Astrocyte of the spinal cord (primary cell): ENCODE measurements around the gene MT1M.
A peak's percentile ranks its signal among the peaks of the same experiment; 100 is the strongest.

Experiments
- DNase-seq: peaks from one replicate; pipeline ENCODE4 v3.0.0; 2011; ENCODE audit warnings: low read depth, low spot score
- H3K4me3 ChIP-seq: 2 replicates; pipeline ENCODE4 v1.5.1; 2011; ENCODE audit warnings: low read depth, mild to moderate bottlenecking, low read length, moderate library complexity
- in situ Hi-C: cut with HindIII; loops from 2 replicates; pipeline ENCODE4 v1.10.0; 2017; ENCODE audit warnings: low sequenced_read_pairs
- TF ChIP-seq, protein P1 (sequence below): IDR thresholded peaks from 2 replicates; pipeline ENCODE4 v1.5.1; 2012; ENCODE audit warnings: low read depth, mild to moderate bottlenecking, low read length, inconsistent platforms

Gene MT1M

DNA sequence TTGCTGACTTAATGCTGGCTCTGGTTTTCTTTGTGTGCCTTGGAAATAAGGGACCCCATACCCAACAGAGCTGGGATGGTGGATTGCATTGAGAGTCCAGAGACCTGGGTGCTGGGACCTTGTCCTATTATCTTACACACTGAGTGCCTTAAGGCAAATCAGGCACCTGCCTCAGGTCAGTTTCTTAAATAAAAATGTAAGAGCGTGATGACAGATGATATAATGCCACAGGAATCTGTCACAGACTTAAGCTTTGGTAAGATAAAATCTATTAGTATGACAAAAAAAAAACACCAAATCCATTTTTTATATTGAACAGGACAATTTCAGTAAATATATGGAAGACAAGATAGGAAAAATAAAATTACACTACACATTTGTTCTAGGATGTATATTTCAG lies 7.6 kb downstream of the MT1M start:
- no peak overlapping the region for H3K4me3 ChIP-seq
- TF ChIP-seq, protein P1, sequence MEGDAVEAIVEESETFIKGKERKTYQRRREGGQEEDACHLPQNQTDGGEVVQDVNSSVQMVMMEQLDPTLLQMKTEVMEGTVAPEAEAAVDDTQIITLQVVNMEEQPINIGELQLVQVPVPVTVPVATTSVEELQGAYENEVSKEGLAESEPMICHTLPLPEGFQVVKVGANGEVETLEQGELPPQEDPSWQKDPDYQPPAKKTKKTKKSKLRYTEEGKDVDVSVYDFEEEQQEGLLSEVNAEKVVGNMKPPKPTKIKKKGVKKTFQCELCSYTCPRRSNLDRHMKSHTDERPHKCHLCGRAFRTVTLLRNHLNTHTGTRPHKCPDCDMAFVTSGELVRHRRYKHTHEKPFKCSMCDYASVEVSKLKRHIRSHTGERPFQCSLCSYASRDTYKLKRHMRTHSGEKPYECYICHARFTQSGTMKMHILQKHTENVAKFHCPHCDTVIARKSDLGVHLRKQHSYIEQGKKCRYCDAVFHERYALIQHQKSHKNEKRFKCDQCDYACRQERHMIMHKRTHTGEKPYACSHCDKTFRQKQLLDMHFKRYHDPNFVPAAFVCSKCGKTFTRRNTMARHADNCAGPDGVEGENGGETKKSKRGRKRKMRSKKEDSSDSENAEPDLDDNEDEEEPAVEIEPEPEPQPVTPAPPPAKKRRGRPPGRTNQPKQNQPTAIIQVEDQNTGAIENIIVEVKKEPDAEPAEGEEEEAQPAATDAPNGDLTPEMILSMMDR = no peak
- in situ Hi-C loops = no loop called here
- no peak for DNase-seq

DNA sequence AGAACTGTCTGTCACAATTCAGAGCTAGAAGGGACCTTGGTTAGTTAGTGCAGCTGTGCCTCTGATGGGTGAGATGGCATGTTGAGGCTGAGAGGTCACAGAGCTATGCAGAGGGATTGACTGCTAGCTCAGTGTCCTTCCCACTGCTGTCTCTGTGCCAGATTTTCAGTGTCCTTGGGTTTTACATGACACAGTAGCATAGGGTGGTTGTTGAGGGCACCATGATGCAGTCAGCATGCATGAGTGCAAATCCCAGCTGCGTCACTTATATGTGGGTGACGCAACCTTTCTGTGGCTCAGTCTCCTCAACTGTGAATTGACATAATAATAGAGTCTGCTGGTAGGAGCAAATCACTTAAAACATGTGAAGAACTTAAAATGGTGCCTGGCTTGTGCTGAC lies 8.7 kb downstream of the MT1M start:
- TF ChIP-seq, protein P1 = no peak
- H3K4me3 ChIP-seq = no peak overlapping the region
- no peak for DNase-seq
- in situ Hi-C loops = no loop called here

DNA sequence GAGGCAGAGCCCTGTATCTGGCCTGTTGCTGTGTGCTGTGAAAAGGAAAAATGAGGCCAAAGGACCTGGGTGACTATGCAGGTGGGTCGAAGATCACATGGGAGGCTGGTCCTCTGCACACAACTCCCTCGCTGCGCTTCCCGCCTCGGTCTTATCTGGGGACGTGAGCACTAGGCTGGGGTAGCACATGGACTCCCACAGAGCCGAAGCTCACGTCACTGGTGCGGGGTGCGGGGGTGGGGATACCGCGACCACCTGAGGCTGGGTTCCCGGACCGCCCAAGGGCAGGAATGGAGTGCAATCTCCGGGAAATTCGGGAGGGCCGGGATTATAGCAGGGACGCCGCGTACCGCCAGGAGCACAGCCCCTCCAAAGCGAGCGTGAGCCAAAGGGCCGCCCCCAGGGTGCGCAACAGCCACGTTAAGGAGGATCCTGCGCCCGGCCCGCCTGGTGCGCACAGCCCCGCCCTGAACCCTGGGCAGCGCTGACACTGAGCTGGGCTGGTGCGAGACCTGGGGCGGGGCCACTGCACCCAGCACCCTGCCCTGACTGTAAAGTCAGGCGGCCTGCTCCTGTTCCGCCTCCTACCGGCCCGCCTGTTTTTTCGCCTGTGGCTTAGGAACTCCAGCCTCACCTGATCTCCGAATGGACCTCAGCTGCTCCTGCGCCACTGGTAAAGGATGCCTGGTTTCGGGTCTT lies 10.8 kb downstream of the MT1M start:
- TF ChIP-seq, protein P1 = peak; percentile 45
- no peak for DNase-seq
- in situ Hi-C loops = no loop called here
- H3K4me3 ChIP-seq = peak overlapping the region; percentile 23

DNA sequence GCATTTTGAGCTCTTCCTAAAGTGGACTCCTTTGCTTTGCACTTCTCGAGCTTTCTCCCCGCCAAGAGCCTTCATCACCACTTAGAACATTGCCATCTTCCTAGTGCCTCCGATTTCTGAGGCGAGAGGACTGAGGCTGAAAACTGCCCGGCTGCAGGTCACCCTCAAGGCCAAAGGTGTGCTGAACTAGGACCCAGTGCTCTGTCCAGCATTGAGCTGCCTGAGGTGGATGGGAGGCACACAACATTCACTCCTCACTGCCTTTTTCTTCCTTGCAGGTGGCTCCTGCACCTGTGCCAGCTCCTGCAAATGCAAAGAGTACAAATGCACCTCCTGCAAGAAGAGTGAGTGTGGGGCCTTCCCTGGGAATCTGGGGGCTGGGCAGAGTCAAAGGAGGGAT lies 11.4 kb downstream of the MT1M start:
- TF ChIP-seq, protein P1 = no peak
- in situ Hi-C loops = no loop called here
- H3K4me3 ChIP-seq = no peak overlapping the region
- DNase-seq = no peak

DNA sequence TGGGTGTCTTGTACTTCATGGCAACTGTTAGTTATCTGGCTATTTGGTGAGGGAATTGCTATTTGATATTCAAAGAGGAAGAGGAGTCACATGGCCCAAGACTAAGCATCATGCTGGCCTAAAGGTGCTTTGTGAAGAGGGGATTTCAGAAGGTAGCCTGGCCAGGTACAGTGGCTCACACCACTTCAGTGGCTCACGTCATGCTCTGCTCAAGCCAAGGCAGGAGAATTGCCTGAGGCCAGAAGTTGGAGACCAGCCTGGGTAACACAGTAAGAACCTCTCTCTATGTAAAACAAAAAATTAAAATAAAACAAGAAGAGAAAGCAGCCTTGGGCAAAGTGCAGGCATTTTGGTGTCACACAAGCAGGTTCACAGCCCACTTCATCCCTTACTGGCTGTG lies 12.9 kb downstream of the MT1M start:
- in situ Hi-C loops = no loop called here

DNA sequence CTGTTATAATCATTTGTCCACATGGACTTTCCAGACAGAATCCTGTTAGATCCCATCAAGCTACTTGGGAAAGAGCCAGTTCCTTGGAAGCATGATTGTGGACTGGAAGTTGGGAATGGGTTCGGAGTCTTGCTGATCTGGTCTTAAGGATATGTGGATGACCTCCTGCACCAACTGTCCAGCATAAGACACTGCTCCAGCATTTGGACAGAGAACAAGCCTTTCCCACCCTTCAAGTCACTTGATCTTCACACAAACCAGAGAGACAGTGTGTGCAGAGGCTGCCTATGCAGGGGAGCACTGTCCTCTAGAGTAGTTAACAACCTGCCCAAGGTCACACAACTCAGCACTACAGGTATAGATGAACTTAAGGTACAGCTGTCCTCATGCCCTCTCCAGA lies 13.4 kb downstream of the MT1M start:
- H3K4me3 ChIP-seq = no peak overlapping the region
- TF ChIP-seq, protein P1 = no peak
- in situ Hi-C loops = no loop called here
- DNase-seq = no peak

More for the DNA sequence above, 12.9 kb downstream of the MT1M start:
- H3K4me3 ChIP-seq = no peak overlapping the region
- no peak for DNase-seq
- TF ChIP-seq, protein P1 = no peak
